Neural cell (in vitro differentiated cells): ENCODE data around the gene LPCAT4. TPM values are rescaled to one million over a fixed set of nuclear protein-coding genes. Genes with fewer than 3 reads are reported as not detected.

Experiments used
- H2AFZ ChIP-seq: fragments of 200-600, 300-800 bp; sonication (generic), shearing (Covaris generic); 2 replicates; pipeline ENCODE4 v1.6.0; 2014; ENCODE audit warnings: low read depth, mild to moderate bottlenecking, antibody characterized with exemption, low read length, moderate library complexity
- H3F3A ChIP-seq: fragments of 200-600 bp; shearing (Covaris generic); 2 replicates; pipeline ENCODE4 v1.6.1; 2016; ENCODE audit warnings: mild to moderate bottlenecking, moderate library complexity, mixed read lengths, antibody characterized with exemption, low read length; ENCODE audit not compliant: insufficient read depth, poor library complexity, severe bottlenecking
- H3K27ac ChIP-seq: fragments of 200-600, 300-800 bp; sonication (generic), shearing (Covaris generic); 2 replicates; pipeline ENCODE4 v1.5.1; 2014; ENCODE audit warnings: mild to moderate bottlenecking, low read length, moderate library complexity
- H3K27me3 ChIP-seq: fragments of 300-800, 200-600 bp; sonication (generic), shearing (Covaris generic); 2 replicates; pipeline ENCODE4 v1.6.0; 2014; ENCODE audit warnings: mild to moderate bottlenecking, low read depth, low read length, moderate library complexity; ENCODE audit not compliant: insufficient read depth
- H3K36me3 ChIP-seq: fragments of 300-800, 200-600 bp; sonication (generic), shearing (Covaris generic); 2 replicates; pipeline ENCODE4 v1.5.1; 2014; ENCODE audit warnings: mild to moderate bottlenecking, antibody characterized with exemption, low read length, moderate library complexity; ENCODE audit not compliant: insufficient read depth
- H3K4me2 ChIP-seq: fragments of 300-800, 200-600 bp; sonication (generic), shearing (Covaris generic); 2 replicates; pipeline ENCODE4 v1.6.0; 2014; ENCODE audit warnings: mild to moderate bottlenecking, low read length
- H3K4me3 ChIP-seq: fragments of 300-800, 200-600 bp; sonication (generic), shearing (Covaris generic); 2 replicates; pipeline ENCODE4 v1.5.1; 2014; ENCODE audit warnings: mild to moderate bottlenecking, low read length, moderate library complexity
- H3K79me2 ChIP-seq: fragments of 200-600 bp; shearing (Covaris generic); replicated peaks from 2 replicates; pipeline ENCODE4 v1.6.0; 2014; ENCODE audit warnings: mild to moderate bottlenecking, low read length, moderate library complexity; ENCODE audit not compliant: insufficient read depth
- H3K9ac ChIP-seq: fragments of 300-800, 200-600 bp; sonication (generic), shearing (Covaris generic); 2 replicates; pipeline ENCODE4 v1.6.1; 2016; ENCODE audit warnings: mild to moderate bottlenecking, low read length, mixed read lengths
- H3K9me2 ChIP-seq: fragments of 200-600 bp; shearing (Covaris generic); 2 replicates; pipeline ENCODE4 v1.6.1; 2016; ENCODE audit warnings: mild to moderate bottlenecking, low read length, mixed read lengths; ENCODE audit not compliant: insufficient read depth
- H3K9me3 ChIP-seq: fragments of 200-600, 300-800 bp; sonication (generic), shearing (Covaris generic); 2 replicates; pipeline ENCODE4 v1.6.1; 2016; ENCODE audit warnings: mild to moderate bottlenecking, mixed run types, low read length, moderate library complexity, mixed read lengths
- H4K20me1 ChIP-seq: fragments of 200-600 bp; shearing (Covaris generic); 2 replicates; pipeline ENCODE4 v1.6.1; 2016; ENCODE audit warnings: mild to moderate bottlenecking, mixed run types; ENCODE audit not compliant: insufficient read depth
- EP300 ChIP-seq: fragments of 450-650 bp; conservative IDR thresholded peaks from 2 replicates; pipeline ENCODE4 v1.6.1; 2014; ENCODE audit warnings: antibody characterized with exemption, mild to moderate bottlenecking, moderate library complexity; ENCODE audit not compliant: poor library complexity, severe bottlenecking
- EZH2 ChIP-seq: fragments of 200-600, 300-800 bp; shearing (Covaris generic), sonication (generic); IDR thresholded peaks from 2 replicates; pipeline ENCODE4 v1.6.1; 2014; ENCODE audit warnings: antibody characterized with exemption, low read length, borderline replicate concordance, mild to moderate bottlenecking; ENCODE audit not compliant: insufficient read depth, poor library complexity, severe bottlenecking
- MXI1 ChIP-seq: fragments of 450-650 bp; conservative IDR thresholded peaks from 2 replicates; pipeline ENCODE4 v1.6.1; 2014; ENCODE audit warnings: antibody characterized with exemption, mild to moderate bottlenecking; ENCODE audit not compliant: poor library complexity, severe bottlenecking
- POLR2AphosphoS5 ChIP-seq: IDR thresholded peaks from 2 replicates; pipeline ENCODE4 v1.6.1; 2012
- RAD21 ChIP-seq: fragments of 450-650 bp; conservative IDR thresholded peaks from 2 replicates; pipeline ENCODE4 v1.6.1; 2014; ENCODE audit warnings: antibody characterized with exemption, mild to moderate bottlenecking, moderate library complexity
- REST ChIP-seq: IDR thresholded peaks from 2 replicates; pipeline ENCODE4 v1.6.1; 2012; ENCODE audit warnings: borderline replicate concordance
- SMC3 ChIP-seq: fragments of 450-650 bp; conservative IDR thresholded peaks from 2 replicates; pipeline ENCODE4 v1.6.1; 2014; ENCODE audit warnings: antibody characterized with exemption, mild to moderate bottlenecking, moderate library complexity; ENCODE audit not compliant: poor library complexity
- TAF1 ChIP-seq: IDR thresholded peaks from 2 replicates; pipeline ENCODE4 v1.6.1; 2012; ENCODE audit warnings: low read depth
- polyA plus RNA-seq: library from polyadenylated mRNA; depleted of rRNA; stranded (reverse); fragments of >200 nt; gene quantifications from 2 replicates; pipeline ENCODE4 v1.2.3, GENCODE V29; 2014
- small RNA-seq, 3 experiments: library from RNA; depleted of rRNA; stranded (forward); fragments of <200 nt; gene quantifications; one replicate each; pipeline ENCODE3, GENCODE V24; 2012
- TF ChIP-seq, protein P1 (sequence below): fragments of 450-650 bp; IDR thresholded peaks from 2 replicates; pipeline ENCODE4 v1.5.1; 2014; ENCODE audit warnings: antibody characterized with exemption, mild to moderate bottlenecking, moderate library complexity; ENCODE audit not compliant: poor library complexity, severe bottlenecking

LPCAT4 gene
- polyA plus RNA-seq, 1 donor from 2014 or later, result 76.7 TPM

DNA sequence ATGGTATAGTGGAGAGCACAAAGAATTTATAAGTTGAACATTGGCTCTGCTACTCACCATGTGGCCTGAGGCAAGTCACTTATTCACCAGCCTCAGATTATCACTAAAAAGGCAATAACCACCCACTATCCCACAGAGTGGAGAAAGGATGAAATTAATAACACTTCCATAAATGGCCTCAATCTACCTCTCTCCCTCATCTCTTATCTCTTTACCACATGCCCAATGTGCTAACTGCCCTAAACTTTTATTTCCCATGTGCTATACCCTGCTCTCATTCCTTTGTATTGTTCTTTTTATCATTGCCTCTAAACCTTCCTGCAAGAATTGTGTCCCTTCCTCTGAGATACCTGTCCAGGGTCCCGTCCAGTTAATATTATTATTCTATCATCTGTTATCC is 55.4 kb downstream of the LPCAT4 start:
- Histone ChIP-seq H3K27ac (no peak overlapping the region), H3K9me3 (no peaks in the 10 kb centered on the region), H3K36me3 (no peaks in the 10 kb centered on the region), H3F3A (no peaks in the 10 kb centered on the region), H3K9ac (no peak overlapping the region), H4K20me1 (no peaks in the 10 kb centered on the region), H3K4me2 (no peak overlapping the region), H2AFZ (no peak overlapping the region), H3K27me3 (no peaks in the 10 kb centered on the region), H3K9me2 (no peaks in the 10 kb centered on the region), H3K79me2 (no peaks in the 10 kb centered on the region), H3K4me3 (no peak overlapping the region)
- TF ChIP-seq MXI1 (no peak), TAF1 (no peak), EZH2 (no peak), POLR2AphosphoS5 (no peak), RAD21 (no peak), EP300 (no peak), REST (no peak), SMC3 (no peak)
- TF ChIP-seq, protein P1, sequence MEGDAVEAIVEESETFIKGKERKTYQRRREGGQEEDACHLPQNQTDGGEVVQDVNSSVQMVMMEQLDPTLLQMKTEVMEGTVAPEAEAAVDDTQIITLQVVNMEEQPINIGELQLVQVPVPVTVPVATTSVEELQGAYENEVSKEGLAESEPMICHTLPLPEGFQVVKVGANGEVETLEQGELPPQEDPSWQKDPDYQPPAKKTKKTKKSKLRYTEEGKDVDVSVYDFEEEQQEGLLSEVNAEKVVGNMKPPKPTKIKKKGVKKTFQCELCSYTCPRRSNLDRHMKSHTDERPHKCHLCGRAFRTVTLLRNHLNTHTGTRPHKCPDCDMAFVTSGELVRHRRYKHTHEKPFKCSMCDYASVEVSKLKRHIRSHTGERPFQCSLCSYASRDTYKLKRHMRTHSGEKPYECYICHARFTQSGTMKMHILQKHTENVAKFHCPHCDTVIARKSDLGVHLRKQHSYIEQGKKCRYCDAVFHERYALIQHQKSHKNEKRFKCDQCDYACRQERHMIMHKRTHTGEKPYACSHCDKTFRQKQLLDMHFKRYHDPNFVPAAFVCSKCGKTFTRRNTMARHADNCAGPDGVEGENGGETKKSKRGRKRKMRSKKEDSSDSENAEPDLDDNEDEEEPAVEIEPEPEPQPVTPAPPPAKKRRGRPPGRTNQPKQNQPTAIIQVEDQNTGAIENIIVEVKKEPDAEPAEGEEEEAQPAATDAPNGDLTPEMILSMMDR, result no peak

Small RNA genes lying within 50 kb of the gene (small RNA-seq; reads per million reads assigned to genes)
- 0 reads per million in 3 experiments for gene MIR1233-1
- gene RF00019, result 0 to 1.2 (median 0) reads per million in 3 experiments

Other genes with a start within 250 kb of the LPCAT4 start
- gene KATNBL1, start 157.1 kb downstream of the LPCAT4 start, polyA plus RNA-seq, result 140 and 158 TPM in 2 replicates
- gene EMC4, start 142.2 kb downstream of the LPCAT4 start, polyA plus RNA-seq, result 238 and 240 TPM in 2 replicates
- 7.0 and 7.3 TPM in 2 replicates for gene SLC12A6, start 29.4 kb downstream of the LPCAT4 start, polyA plus RNA-seq
- 263 and 288 TPM in 2 replicates for gene NOP10, start 24.1 kb downstream of the LPCAT4 start, polyA plus RNA-seq
- not detected in 2 replicates for gene NUTM1, start 23.9 kb downstream of the LPCAT4 start, polyA plus RNA-seq
- 214 and 225 TPM in 2 replicates for gene GOLGA8A, start 70.6 kb upstream of the LPCAT4 start, polyA plus RNA-seq
- gene GOLGA8B, start 216.5 kb upstream of the LPCAT4 start, polyA plus RNA-seq, result 413 and 462 TPM in 2 replicates